ENCODE measurements around the gene CAMK1D. TPM values are rescaled to one million over a fixed set of nuclear protein-coding genes. Genes with fewer than 3 reads are reported as not detected.

Gene CAMK1D
- total and polyA plus RNA-seq, 11 donors = 1.4 to 16.0 (median 2.5) TPM

DNA sequence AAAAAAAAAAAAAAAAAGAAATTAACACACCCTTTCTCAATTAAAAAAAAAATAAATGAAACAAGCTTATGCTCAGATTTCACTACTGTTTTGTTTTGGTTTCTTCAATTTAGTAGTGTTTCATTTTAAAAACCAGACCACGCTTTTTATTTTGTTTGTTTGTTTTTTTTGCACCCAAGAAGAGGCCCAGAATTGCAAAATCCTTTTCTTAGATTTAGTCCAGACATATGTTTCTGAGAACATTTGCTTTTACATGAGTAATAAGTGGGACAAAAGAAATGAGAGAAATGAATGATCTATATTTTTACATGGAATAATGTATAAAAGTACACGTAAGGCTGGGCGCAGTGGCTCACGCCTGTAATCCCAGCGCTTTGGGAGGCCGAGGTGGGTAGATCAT, 34.5 kb upstream of the CAMK1D start:
- TF ChIP-seq POLR2A (IDR thresholded peaks at IDR 0.05) = no peak
- TF ChIP-seq, protein P1, sequence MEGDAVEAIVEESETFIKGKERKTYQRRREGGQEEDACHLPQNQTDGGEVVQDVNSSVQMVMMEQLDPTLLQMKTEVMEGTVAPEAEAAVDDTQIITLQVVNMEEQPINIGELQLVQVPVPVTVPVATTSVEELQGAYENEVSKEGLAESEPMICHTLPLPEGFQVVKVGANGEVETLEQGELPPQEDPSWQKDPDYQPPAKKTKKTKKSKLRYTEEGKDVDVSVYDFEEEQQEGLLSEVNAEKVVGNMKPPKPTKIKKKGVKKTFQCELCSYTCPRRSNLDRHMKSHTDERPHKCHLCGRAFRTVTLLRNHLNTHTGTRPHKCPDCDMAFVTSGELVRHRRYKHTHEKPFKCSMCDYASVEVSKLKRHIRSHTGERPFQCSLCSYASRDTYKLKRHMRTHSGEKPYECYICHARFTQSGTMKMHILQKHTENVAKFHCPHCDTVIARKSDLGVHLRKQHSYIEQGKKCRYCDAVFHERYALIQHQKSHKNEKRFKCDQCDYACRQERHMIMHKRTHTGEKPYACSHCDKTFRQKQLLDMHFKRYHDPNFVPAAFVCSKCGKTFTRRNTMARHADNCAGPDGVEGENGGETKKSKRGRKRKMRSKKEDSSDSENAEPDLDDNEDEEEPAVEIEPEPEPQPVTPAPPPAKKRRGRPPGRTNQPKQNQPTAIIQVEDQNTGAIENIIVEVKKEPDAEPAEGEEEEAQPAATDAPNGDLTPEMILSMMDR (IDR thresholded peaks at IDR 0.05) = no peak

DNA sequence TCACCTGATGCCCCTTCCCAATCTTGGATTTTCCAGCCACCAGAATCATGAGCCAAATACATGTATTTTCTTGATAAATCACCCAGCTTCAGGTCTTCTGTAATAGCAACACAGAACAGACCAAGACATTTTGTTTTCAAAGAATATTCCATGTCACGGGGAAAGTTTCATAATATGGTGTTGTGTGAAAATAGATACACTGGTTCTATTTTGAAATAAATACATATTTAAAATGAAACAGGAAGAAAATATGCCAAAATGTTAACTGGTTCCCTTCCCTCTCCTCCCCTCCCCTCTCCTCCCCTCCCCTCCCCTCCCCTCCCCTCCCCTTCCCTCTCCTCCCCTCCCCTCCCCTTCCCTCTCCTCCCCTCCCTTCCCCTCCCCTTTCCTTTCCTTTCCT, 30.3 kb upstream of the CAMK1D start:
- Histone ChIP-seq H3K36me3 (no peaks in the 10 kb centered on the region), H3K27me3 (no peaks in the 10 kb centered on the region), H3K4me1 (no peaks in the 10 kb centered on the region), H3K27ac (no peak overlapping the region), H3K4me3 (no peak overlapping the region), H3K9me3 (no peaks in the 10 kb centered on the region)
- intact Hi-C loops (cut with DNase I) = no loop called here
- TF ChIP-seq POLR2A (IDR thresholded peaks at IDR 0.05) = no peak
- TF ChIP-seq, protein P1 (IDR thresholded peaks at IDR 0.05) = no peak
- DNase-seq = no peak
- ATAC-seq = no peak
- WGBS, 4 donors = 88 to 94% (median 93%) methylated on average over 1 of the region's 1 CpG

More for the DNA sequence above, 34.5 kb upstream of the CAMK1D start:
- Histone ChIP-seq H3K27ac (no peak overlapping the region), H3K36me3 (no peaks in the 10 kb centered on the region), H3K9me3 (peaks cover 0 to 2% (median 0%) of the 10 kb centered on the region in 12 donors), H3K4me1 (no peaks in the 10 kb centered on the region), H3K4me3 (no peak overlapping the region), H3K27me3 (no peaks in the 10 kb centered on the region)
- DNase-seq (no peak), ATAC-seq (no peak)
- WGBS, 4 donors = 84 to 96% (median 91%) methylated on average over 6 of the region's 6 CpGs
- intact Hi-C loops (cut with DNase I) = no loop called here

DNA sequence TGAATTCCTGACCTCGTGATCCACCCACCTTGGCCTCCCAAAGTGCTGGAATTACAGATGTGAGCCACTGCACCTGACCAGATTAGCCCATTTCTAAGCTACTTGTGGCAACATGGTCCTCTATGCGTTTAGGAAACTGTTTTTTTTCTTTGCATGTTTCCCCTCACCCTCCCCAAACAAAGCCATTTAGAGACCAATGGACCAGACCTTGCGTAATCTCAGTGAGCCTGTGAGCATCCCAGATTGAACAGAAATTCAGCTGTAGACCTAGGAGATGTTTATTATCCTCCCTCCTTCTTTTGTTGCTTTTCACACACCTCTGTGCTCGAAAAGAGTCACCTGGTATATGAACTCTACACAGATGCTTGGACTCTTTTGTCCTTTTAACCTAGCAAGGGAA, 28.5 kb upstream of the CAMK1D start:
- no peak for ATAC-seq
- 84 to 94% (median 87%) methylated on average over 4 of the region's 4 CpGs for WGBS, 4 donors
- H3K27ac ChIP-seq = no peak overlapping the region
- intact Hi-C loops (cut with DNase I) = no loop called here
- no peaks in the 10 kb centered on the region for H3K36me3 ChIP-seq
- H3K27me3 ChIP-seq = no peaks in the 10 kb centered on the region
- no peak for DNase-seq
- H3K9me3 ChIP-seq = no peaks in the 10 kb centered on the region
- no peak overlapping the region for H3K4me3 ChIP-seq
- no peaks in the 10 kb centered on the region for H3K4me1 ChIP-seq
- TF ChIP-seq POLR2A (IDR thresholded peaks at IDR 0.05) = no peak
- TF ChIP-seq, protein P1 (IDR thresholded peaks at IDR 0.05) = no peak

DNA sequence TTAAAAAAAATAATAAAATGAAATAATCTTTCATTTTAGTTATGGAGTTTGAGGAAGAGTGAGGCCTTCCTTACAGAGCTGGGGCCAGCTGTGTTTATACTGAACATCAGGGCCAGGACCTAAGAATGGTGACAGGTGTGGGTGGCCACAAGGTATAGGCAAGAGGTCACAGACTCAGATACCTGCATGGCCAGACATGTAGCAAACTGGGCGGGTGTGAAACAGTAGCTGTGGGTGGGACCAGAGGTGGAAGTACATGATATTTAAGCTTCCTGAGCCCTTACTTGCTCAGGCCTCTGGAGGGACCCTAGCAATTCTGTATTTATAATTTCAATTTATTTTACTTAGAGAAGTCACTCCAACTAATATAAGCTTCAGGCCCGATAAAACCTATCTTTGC, 27.7 kb upstream of the CAMK1D start:
- WGBS, 4 donors = 93 to 97% (median 95%) methylated on average over 2 of the region's 2 CpGs
- TF ChIP-seq POLR2A (IDR thresholded peaks at IDR 0.05) = no peak
- TF ChIP-seq, protein P1 (IDR thresholded peaks at IDR 0.05) = no peak
- DNase-seq = no peak
- H3K4me1 ChIP-seq = no peaks in the 10 kb centered on the region
- no peak overlapping the region for H3K27ac ChIP-seq
- no peaks in the 10 kb centered on the region for H3K27me3 ChIP-seq
- H3K9me3 ChIP-seq = no peaks in the 10 kb centered on the region
- H3K4me3 ChIP-seq = no peak overlapping the region
- no peaks in the 10 kb centered on the region for H3K36me3 ChIP-seq
- intact Hi-C loops (cut with DNase I) = no loop called here
- no peak for ATAC-seq

Data from heart left ventricle (tissue), 16 donors.